Measurements from ENCODE around the gene SAMHD1. TPM values are rescaled to one million over a fixed set of nuclear protein-coding genes. Genes with fewer than 3 reads are reported as not detected.
"Not testable (repeated sequence)": the region's sequence is repeated elsewhere in the genome, so short reads cannot be mapped to it uniquely, and the experiment has no call there.

Gene SAMHD1
- polyA plus RNA-seq (2013, experiment 1 of 2) = 4.1 TPM
- polyA plus RNA-seq (2013, experiment 2 of 2) = 2.9 TPM

GRCh38 chr20:36951198-36951978 lies at the start of gene SAMHD1:
SAMHD1 (minus strand) TSS chr20:36951708; CDS start chr20:36951643, 65 bp downstream.
- Histone ChIP-seq H3K36me3 (ENCODE audit: control insufficient read depth, insufficient read depth, low read length) (no peaks in the 10 kb centered on the region), H3K4me3 (ENCODE audit: extremely low read depth, insufficient read depth, low read length, poor library complexity, severe bottlenecking) (peak within 1 kb of the TSS; percentile 78), H3K4me1 (ENCODE audit: control insufficient read depth, insufficient read depth, low read length, poor library complexity, severe bottlenecking) (peaks cover 4% of the 10 kb centered on the region), H3K27ac (ENCODE audit: low read depth, low read length, severe bottlenecking) (no peak within 1 kb of the TSS), H3K9me3 (ENCODE audit: control insufficient read depth, low read length) (no peaks in the 10 kb centered on the region)
- WGBS, 2 experiments (ENCODE audit: insufficient coverage in 2 of 2) = 0 to 1% methylated on average over 57 to 63 of the region's 66 CpGs

DNA sequence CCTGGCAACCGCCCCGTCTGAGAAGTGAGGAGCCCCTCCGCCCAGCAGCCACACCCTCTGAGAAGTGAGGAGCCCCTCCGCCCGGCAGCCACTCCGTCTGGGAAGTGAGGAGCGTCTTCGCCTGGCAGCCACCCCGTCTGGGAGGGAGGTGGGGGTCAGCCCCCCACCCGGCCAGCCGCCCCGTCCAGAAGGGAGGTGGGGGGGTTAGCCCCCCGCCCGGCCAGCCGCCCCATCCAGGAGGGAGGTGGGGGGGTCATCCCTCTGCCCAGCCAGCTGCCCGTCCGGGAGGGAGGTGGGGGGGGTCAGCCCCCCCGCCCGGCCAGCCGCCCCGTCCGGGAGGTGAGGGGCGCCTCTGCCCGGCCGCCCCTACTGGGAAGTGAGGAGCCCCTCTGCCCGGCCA lies 48.7 kb upstream of the SAMHD1 start:
- H3K27ac ChIP-seq (ENCODE audit: low read depth, low read length, severe bottlenecking) = not testable (repeated sequence)

DNA sequence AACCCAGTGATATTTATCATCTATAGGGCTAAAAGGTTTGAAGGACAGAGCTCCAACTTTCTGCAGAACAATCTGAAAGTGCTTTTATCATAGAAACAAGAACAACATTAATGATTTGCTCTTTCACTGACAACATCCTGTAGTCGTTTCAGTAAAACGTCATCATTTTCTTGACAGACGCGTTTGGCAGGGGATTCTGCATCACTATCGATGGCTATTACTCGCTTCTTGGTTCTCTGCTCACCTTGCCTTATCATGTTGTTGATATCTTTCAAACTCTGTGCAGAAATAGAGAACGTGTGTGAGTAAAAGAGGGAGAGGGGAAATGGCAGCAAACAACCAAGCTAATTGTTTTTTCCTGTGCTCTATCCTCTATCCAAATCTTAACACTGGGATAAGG lies 47.1 kb upstream of the SAMHD1 start:
- WGBS, 2 experiments (ENCODE audit: insufficient coverage in 2 of 2) = 93 to 96% methylated on average over 6 of the region's 7 CpGs
- H3K27ac ChIP-seq (ENCODE audit: low read depth, low read length, severe bottlenecking) = no peak overlapping the region
- H3K4me1 ChIP-seq (ENCODE audit: control insufficient read depth, insufficient read depth, low read length, poor library complexity, severe bottlenecking) = no peaks in the 10 kb centered on the region
- H3K36me3 ChIP-seq (ENCODE audit: control insufficient read depth, insufficient read depth, low read length) = peaks cover 49% of the 10 kb centered on the region
- H3K9me3 ChIP-seq (ENCODE audit: control insufficient read depth, low read length) = peaks cover 11% of the 10 kb centered on the region
- no peak overlapping the region for H3K4me3 ChIP-seq (ENCODE audit: extremely low read depth, insufficient read depth, low read length, poor library complexity, severe bottlenecking)

More for the DNA sequence above, 48.7 kb upstream of the SAMHD1 start:
- H3K36me3 ChIP-seq (ENCODE audit: control insufficient read depth, insufficient read depth, low read length) = peaks cover 42% of the 10 kb centered on the region
- not testable (repeated sequence) for H3K9me3 ChIP-seq (ENCODE audit: control insufficient read depth, low read length); H3K4me1 ChIP-seq (ENCODE audit: control insufficient read depth, insufficient read depth, low read length, poor library complexity, severe bottlenecking); H3K4me3 ChIP-seq (ENCODE audit: extremely low read depth, insufficient read depth, low read length, poor library complexity, severe bottlenecking)
- no CpG with 5 or more reads among the region's 26 CpGs for WGBS, 2 experiments (ENCODE audit: insufficient coverage in 2 of 2)

DNA sequence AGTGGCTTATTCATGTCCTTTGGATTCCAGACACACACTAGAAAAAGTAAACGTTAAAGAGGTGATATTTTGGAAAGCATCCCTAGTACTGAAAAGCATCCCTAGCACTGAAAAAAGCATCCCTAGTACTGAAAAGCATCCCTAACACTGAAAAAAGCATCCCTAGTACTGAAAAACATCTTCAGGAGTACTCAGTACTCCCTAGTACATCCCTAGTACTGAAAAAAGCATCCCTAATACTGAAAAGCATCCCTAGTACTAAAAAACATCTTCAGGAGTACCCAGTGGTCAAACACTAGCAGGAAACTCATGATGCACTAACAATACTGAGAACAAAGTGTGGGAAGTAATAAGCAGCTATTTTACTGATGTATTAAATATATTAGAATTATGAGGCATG lies 45.6 kb upstream of the SAMHD1 start:
- H3K36me3 ChIP-seq (ENCODE audit: control insufficient read depth, insufficient read depth, low read length) = peaks cover 34% of the 10 kb centered on the region
- WGBS, 2 experiments (ENCODE audit: insufficient coverage in 2 of 2) = 100% methylated on average over 1 of the region's 1 CpG; no CpG with 5 or more reads in 1 of the 2 experiments
- no peak overlapping the region for H3K4me3 ChIP-seq (ENCODE audit: extremely low read depth, insufficient read depth, low read length, poor library complexity, severe bottlenecking)
- no peak overlapping the region for H3K27ac ChIP-seq (ENCODE audit: low read depth, low read length, severe bottlenecking)
- H3K9me3 ChIP-seq (ENCODE audit: control insufficient read depth, low read length) = peaks cover 19% of the 10 kb centered on the region
- no peaks in the 10 kb centered on the region for H3K4me1 ChIP-seq (ENCODE audit: control insufficient read depth, insufficient read depth, low read length, poor library complexity, severe bottlenecking)

DNA sequence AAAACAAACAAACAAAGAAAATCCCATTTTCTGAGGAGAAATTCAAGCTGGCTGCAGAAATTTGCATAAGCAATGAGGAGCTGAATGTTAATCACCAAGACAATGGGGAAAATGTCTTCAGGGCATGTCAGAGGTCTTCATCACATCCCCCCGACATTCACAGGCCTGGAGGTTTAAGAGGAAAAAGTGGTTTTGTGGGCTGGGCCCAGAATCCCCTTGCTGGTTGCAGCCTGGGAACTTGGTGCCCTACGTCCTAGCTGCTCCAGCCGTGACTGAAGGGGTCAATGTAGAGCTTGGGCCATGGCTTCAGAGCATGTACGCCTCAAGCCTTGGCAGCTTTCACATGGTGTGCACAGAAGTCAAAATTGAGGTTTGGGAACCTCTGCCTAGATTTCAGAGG lies 42.7 kb upstream of the SAMHD1 start:
- H3K4me3 ChIP-seq (ENCODE audit: extremely low read depth, insufficient read depth, low read length, poor library complexity, severe bottlenecking); H3K27ac ChIP-seq (ENCODE audit: low read depth, low read length, severe bottlenecking); H3K4me1 ChIP-seq (ENCODE audit: control insufficient read depth, insufficient read depth, low read length, poor library complexity, severe bottlenecking): not testable (repeated sequence)
- H3K36me3 ChIP-seq (ENCODE audit: control insufficient read depth, insufficient read depth, low read length) = peaks cover 33% of the 10 kb centered on the region
- H3K9me3 ChIP-seq (ENCODE audit: control insufficient read depth, low read length) = peaks cover 19% of the 10 kb centered on the region
- WGBS, 2 experiments (ENCODE audit: insufficient coverage in 2 of 2) = 95 to 98% methylated on average over 4 of the region's 4 CpGs

GRCh38 chr20:36992802-36993334 lies 41.4 kb upstream of the SAMHD1 start:
- H3K4me1 ChIP-seq (ENCODE audit: control insufficient read depth, insufficient read depth, low read length, poor library complexity, severe bottlenecking) = no peaks in the 10 kb centered on the region
- H3K4me3 ChIP-seq (ENCODE audit: extremely low read depth, insufficient read depth, low read length, poor library complexity, severe bottlenecking) = no peak overlapping the region
- 83 to 92% methylated on average over 2 of the region's 4 CpGs for WGBS, 2 experiments (ENCODE audit: insufficient coverage in 2 of 2)

GRCh38 chr20:36991703-36992102 lies 40.2 kb upstream of the SAMHD1 start:
- Histone ChIP-seq H3K9me3 (ENCODE audit: control insufficient read depth, low read length) (peaks cover 19% of the 10 kb centered on the region), H3K4me1 (ENCODE audit: control insufficient read depth, insufficient read depth, low read length, poor library complexity, severe bottlenecking) (no peaks in the 10 kb centered on the region), H3K36me3 (ENCODE audit: control insufficient read depth, insufficient read depth, low read length) (peaks cover 21% of the 10 kb centered on the region), H3K27ac (ENCODE audit: low read depth, low read length, severe bottlenecking) (no peak overlapping the region), H3K4me3 (ENCODE audit: extremely low read depth, insufficient read depth, low read length, poor library complexity, severe bottlenecking) (no peak overlapping the region)
- WGBS, 2 experiments (ENCODE audit: insufficient coverage in 2 of 2) = 94 to 100% methylated on average over 2 to 3 of the region's 3 CpGs

More at GRCh38 chr20:36992802-36993334, 41.4 kb upstream of the SAMHD1 start:
- H3K9me3 ChIP-seq (ENCODE audit: control insufficient read depth, low read length) = peaks cover 19% of the 10 kb centered on the region
- peaks cover 27% of the 10 kb centered on the region for H3K36me3 ChIP-seq (ENCODE audit: control insufficient read depth, insufficient read depth, low read length)
- H3K27ac ChIP-seq (ENCODE audit: low read depth, low read length, severe bottlenecking) = no peak overlapping the region

GRCh38 chr20:36989797-36990196 lies 38.3 kb upstream of the SAMHD1 start:
- WGBS, 2 experiments (ENCODE audit: insufficient coverage in 2 of 2) = 85 to 100% methylated on average over 2 to 4 of the region's 6 CpGs
- Histone ChIP-seq H3K27ac (ENCODE audit: low read depth, low read length, severe bottlenecking) (no peak overlapping the region), H3K9me3 (ENCODE audit: control insufficient read depth, low read length) (peaks cover 15% of the 10 kb centered on the region), H3K4me3 (ENCODE audit: extremely low read depth, insufficient read depth, low read length, poor library complexity, severe bottlenecking) (no peak overlapping the region), H3K36me3 (ENCODE audit: control insufficient read depth, insufficient read depth, low read length) (peaks cover 5% of the 10 kb centered on the region), H3K4me1 (ENCODE audit: control insufficient read depth, insufficient read depth, low read length, poor library complexity, severe bottlenecking) (no peaks in the 10 kb centered on the region)

GRCh38 chr20:36988494-36988966 lies 37.0 kb upstream of the SAMHD1 start:
- no peak overlapping the region for H3K4me3 ChIP-seq (ENCODE audit: extremely low read depth, insufficient read depth, low read length, poor library complexity, severe bottlenecking)
- H3K4me1 ChIP-seq (ENCODE audit: control insufficient read depth, insufficient read depth, low read length, poor library complexity, severe bottlenecking) = no peaks in the 10 kb centered on the region
- 100% methylated on average over 2 of the region's 3 CpGs; no CpG with 5 or more reads in 1 of the 2 experiments for WGBS, 2 experiments (ENCODE audit: insufficient coverage in 2 of 2)
- peaks cover 8% of the 10 kb centered on the region for H3K9me3 ChIP-seq (ENCODE audit: control insufficient read depth, low read length)
- H3K36me3 ChIP-seq (ENCODE audit: control insufficient read depth, insufficient read depth, low read length) = no peaks in the 10 kb centered on the region
- no peak overlapping the region for H3K27ac ChIP-seq (ENCODE audit: low read depth, low read length, severe bottlenecking)

GRCh38 chr20:36984257-36984638 lies 32.7 kb upstream of the SAMHD1 start:
- Histone ChIP-seq H3K9me3 (ENCODE audit: control insufficient read depth, low read length) (no peaks in the 10 kb centered on the region), H3K36me3 (ENCODE audit: control insufficient read depth, insufficient read depth, low read length) (no peaks in the 10 kb centered on the region), H3K27ac (ENCODE audit: low read depth, low read length, severe bottlenecking) (no peak overlapping the region), H3K4me3 (ENCODE audit: extremely low read depth, insufficient read depth, low read length, poor library complexity, severe bottlenecking) (no peak overlapping the region), H3K4me1 (ENCODE audit: control insufficient read depth, insufficient read depth, low read length, poor library complexity, severe bottlenecking) (no peaks in the 10 kb centered on the region)
- WGBS, 2 experiments (ENCODE audit: insufficient coverage in 2 of 2) = 89 to 94% methylated on average over 6 of the region's 6 CpGs
